Colonic mucosa (tissue), 4 donors: Measurements from ENCODE around the gene MTRR. TPM values are rescaled to one million over a fixed set of nuclear protein-coding genes. Genes with fewer than 3 reads are reported as not detected.

Experiments
- DNase-seq: peaks from one replicate; pipeline ENCODE4 v3.0.0-alpha.2; 2020
- H3K27ac ChIP-seq: fragments of 200-600 bp; one replicate; pipeline ENCODE4 v1.8.0; 2021
- H3K27me3 ChIP-seq: fragments of 200-600 bp; one replicate; pipeline ENCODE4 v1.8.0; 2021
- H3K36me3 ChIP-seq: fragments of 200-600 bp; one replicate; pipeline ENCODE4 v1.8.0; 2021
- H3K4me1 ChIP-seq: fragments of 200-600 bp; one replicate; pipeline ENCODE4 v1.8.0; 2021; ENCODE audit warnings: mild to moderate bottlenecking
- H3K4me3 ChIP-seq: fragments of 200-600 bp; one replicate; pipeline ENCODE4 v1.8.0; 2021
- H3K9ac ChIP-seq, 2 donors: one replicate each; pipeline ENCODE4 v1.7.0; 2013; ENCODE audit warnings: control low read depth in 2 of 2, low read depth in 2 of 2, low read length in 2 of 2
- H3K9me3 ChIP-seq: fragments of 200-600 bp; one replicate; pipeline ENCODE4 v1.8.0; 2021
- intact Hi-C: fragments of 100-400 bp; cut with DNase I; formaldehyde crosslinking; loops from one replicate; pipeline ENCODE4 v1.14.1; 2022
- total RNA-seq, 2 donors: library from RNA; stranded (reverse); fragmentation: NEBNext Ultra II Directional in 1 of 2; extraction: Animal tissue kit (Norgen Biotek cat#: 25700) in 1 of 2; gene quantifications; one replicate each; pipeline ENCODE4 v1.2.1, GENCODE V29; 2021
- TF ChIP-seq, protein P1 (sequence below): fragments of 200-600 bp; IDR thresholded peaks from one replicate; pipeline ENCODE4 v1.8.0; 2022; ENCODE audit warnings: antibody characterized with exemption, mild to moderate bottlenecking
- donor health status: healthy.
- donor health status: DM: no; HTN: no; CAD: no.
- donor health status: DM: no; HTN: no; CAD: no.

Gene MTRR
- total RNA-seq, 2 donors from 2014 or later, result 29.8 to 45.1 TPM

DNA sequence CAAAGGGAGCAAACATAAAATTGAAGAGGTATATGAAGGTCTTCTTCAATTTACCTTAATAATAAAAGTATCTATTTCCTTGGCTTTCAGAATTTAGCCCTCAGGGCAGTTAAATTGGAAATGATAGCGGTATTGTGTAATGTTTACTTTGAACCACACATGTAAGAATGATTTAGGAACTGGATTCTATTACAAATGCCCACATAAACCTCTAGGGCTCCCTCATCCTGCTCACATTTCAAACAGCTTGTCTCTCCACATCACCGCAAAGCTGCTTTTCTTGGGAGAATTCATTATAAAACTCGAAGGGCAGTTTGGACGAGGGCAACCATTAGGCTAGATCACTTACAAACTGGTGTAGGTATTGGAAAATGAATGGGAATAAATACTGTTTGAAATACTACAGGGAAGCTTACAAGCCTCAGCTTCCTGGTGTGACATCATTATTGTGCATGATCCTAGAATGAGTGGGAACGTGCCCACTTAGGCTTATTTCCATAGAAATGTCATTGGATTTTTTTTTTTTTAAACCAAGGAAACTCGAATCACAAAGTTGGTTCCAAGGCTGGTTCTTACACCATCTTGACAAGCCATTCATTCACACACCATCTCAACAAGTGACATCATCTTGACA lies 47.3 kb downstream of the MTRR start:
- DNase-seq, result no peak
- H3K4me1 ChIP-seq, result no peaks in the 10 kb centered on the region
- intact Hi-C loops, result no loop called here
- no peaks in the 10 kb centered on the region for H3K9me3 ChIP-seq
- H3K36me3 ChIP-seq, result no peaks in the 10 kb centered on the region
- H3K27me3 ChIP-seq, result no peaks in the 10 kb centered on the region
- no peak overlapping the region for H3K27ac ChIP-seq
- no peak overlapping the region for H3K4me3 ChIP-seq
- TF ChIP-seq, protein P1, sequence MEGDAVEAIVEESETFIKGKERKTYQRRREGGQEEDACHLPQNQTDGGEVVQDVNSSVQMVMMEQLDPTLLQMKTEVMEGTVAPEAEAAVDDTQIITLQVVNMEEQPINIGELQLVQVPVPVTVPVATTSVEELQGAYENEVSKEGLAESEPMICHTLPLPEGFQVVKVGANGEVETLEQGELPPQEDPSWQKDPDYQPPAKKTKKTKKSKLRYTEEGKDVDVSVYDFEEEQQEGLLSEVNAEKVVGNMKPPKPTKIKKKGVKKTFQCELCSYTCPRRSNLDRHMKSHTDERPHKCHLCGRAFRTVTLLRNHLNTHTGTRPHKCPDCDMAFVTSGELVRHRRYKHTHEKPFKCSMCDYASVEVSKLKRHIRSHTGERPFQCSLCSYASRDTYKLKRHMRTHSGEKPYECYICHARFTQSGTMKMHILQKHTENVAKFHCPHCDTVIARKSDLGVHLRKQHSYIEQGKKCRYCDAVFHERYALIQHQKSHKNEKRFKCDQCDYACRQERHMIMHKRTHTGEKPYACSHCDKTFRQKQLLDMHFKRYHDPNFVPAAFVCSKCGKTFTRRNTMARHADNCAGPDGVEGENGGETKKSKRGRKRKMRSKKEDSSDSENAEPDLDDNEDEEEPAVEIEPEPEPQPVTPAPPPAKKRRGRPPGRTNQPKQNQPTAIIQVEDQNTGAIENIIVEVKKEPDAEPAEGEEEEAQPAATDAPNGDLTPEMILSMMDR, result no peak
- no peak overlapping the region for H3K9ac ChIP-seq

DNA sequence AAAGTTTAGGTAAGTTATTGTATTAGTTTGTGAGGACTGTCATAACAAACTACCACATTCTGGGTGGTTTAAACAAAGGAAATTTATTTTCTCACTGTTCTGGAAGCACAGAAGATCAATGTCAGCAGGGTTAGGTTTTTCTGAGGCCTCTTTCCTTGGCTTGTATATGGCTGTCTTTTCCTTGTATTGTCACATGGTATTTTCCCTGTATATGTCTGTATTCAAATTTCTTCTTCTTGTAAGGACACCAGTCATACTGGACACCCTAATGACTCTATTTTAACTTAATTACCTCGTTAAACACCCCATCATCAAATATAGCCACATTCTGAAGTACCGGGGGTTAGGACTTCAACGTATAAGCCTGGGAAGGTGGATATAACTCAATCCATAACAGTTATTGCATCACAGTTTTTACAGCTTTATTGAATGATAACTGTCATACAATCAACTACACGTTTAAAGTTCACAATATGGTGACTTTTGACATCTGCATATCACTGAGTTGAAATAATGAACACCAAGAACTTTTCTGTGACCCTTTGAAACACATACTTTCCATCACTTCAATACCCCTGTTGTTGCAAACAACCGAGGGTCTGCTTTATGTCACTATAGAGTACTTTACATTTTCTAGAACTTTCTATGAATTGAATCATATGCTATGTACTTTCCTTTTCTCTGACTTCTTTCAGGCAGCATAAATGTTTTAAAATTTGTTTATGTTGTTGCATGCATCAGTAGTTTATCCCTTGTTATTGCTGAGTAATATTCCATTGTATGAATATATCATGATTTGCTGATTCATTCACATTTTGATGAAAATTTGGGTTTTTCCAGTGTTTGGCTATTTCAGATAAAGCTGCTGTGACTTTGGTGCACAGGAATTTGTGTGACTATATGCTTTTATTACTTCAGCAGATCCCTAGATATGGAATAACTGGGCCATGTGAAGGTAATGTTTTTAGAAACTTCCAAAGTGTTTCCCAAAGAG lies 48.5 kb downstream of the MTRR start:
- H3K9me3 ChIP-seq, result no peaks in the 10 kb centered on the region
- intact Hi-C loops, result no loop called here
- no peaks in the 10 kb centered on the region for H3K27me3 ChIP-seq
- TF ChIP-seq, protein P1, result no peak
- no peak overlapping the region for H3K9ac ChIP-seq
- H3K36me3 ChIP-seq, result no peaks in the 10 kb centered on the region
- H3K27ac ChIP-seq, result no peak overlapping the region
- H3K4me1 ChIP-seq, result no peaks in the 10 kb centered on the region
- no peak overlapping the region for H3K4me3 ChIP-seq
- no peak for DNase-seq

DNA sequence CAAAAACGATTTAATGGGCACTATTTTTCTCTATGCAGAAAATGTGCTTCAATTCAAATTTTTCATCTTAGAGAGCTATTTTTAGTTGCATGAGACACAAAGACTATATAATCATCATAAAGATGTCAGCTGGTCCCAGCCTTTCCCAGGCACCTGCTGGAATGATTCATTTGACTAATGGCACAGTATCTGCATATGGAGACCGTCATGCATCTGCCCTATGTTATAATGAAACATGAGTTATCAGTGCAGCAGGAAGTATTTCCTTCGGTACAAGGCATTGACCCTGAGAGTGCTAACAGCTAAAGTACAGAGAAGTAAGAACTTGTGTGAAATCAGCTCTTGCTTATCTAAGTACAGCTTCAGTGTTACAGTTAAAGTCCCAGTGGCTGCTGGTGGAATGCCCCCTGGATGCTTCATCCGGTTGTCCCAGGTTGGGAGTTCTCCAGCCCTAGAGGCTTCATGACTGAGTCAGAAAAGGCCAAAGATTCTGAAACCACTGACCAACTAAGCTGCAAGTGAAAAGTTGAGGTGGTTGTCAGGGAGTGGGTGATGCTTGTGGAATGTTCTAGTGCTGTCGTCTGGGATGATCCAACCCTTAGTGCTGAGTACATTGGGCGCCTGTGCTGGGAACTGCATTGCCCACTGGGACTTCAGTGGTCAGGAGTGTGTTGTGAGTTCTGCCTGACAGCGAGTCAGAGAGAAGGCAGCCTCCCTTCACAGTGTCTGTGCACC lies 57.2 kb downstream of the MTRR start:
- Histone ChIP-seq H3K9ac (no peak overlapping the region), H3K27me3 (no peaks in the 10 kb centered on the region), H3K4me3 (no peak overlapping the region), H3K9me3 (no peaks in the 10 kb centered on the region), H3K36me3 (no peaks in the 10 kb centered on the region), H3K4me1 (no peaks in the 10 kb centered on the region), H3K27ac (no peak overlapping the region)
- intact Hi-C loops, result no loop called here
- TF ChIP-seq, protein P1, result no peak
- no peak for DNase-seq

DNA sequence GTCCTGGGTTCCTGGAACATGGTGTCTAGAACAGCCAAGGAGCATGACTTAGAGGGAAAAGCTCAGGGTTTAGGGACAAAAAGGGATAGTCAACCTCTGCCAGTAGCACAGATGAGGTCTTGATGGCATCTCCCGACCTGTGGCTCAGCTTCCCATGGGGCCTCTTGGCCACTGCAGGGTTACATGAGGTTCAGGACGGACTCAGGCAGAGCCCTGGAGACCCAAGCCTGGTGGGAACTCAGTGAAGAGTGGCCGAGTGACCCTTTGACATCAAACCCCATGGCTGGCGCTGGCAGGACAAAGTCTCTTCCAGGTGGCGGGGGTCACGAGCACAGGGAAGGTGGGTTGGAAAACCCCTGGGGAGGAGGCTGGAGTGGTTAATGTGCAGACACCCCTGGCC lies 57.8 kb downstream of the MTRR start:
- TF ChIP-seq, protein P1, result no peak
- intact Hi-C loops, result no loop called here
- Histone ChIP-seq H3K9me3 (no peaks in the 10 kb centered on the region), H3K4me1 (no peaks in the 10 kb centered on the region), H3K4me3 (no peak overlapping the region), H3K27ac (no peak overlapping the region), H3K36me3 (no peaks in the 10 kb centered on the region), H3K27me3 (no peaks in the 10 kb centered on the region), H3K9ac (no peak overlapping the region)
- no peak for DNase-seq
